HEK293 (cell line): ENCODE measurements around the gene NDUFV1.
"Not testable (repeated sequence)": the region's sequence is repeated elsewhere in the genome, so short reads cannot be mapped to it uniquely, and the experiment has no call there.

ENCODE experiments used
- CTCF ChIA-PET: fragments of 350-600 bp; formaldehyde crosslinking; extraction: SDS; loops from one replicate; lab custom pipeline; 2021; ENCODE audit warnings: antibody characterized with exemption; lab: Yijun Ruan, JAX
- POLR2A ChIA-PET: fragments of 300-600 bp; formaldehyde crosslinking; extraction: SDS; loops from one replicate; lab custom pipeline; 2020; ENCODE audit warnings: antibody characterized with exemption, inconsistent platforms; lab: Yijun Ruan, JAX
- H3K27ac ChIP-seq: fragments of 200-500 bp; sonication (Bioruptor generic); 2 replicates; pipeline ENCODE4 v1.5.1; 2014; ENCODE audit warnings: low read depth, low read length, control low read depth, inconsistent platforms; ENCODE audit errors: extremely low read depth
- H3K36me3 ChIP-seq, 2 experiments: fragments of 200-500 bp in 1 of 2; sonication (Bioruptor generic) in 1 of 2; 1 replicate in 1 of 2; 2 replicates in 1 of 2; pipeline ENCODE4 v1.5.1; 2014 to 2017; ENCODE audit warnings: inconsistent platforms in 2 of 2, low read length in 2 of 2; ENCODE audit not compliant: control insufficient read depth in 2 of 2, insufficient read depth in 1 of 2
- H3K4me1 ChIP-seq: fragments of 200-500 bp; sonication (Bioruptor generic); 2 replicates; pipeline ENCODE4 v1.5.1; 2014; ENCODE audit warnings: mild to moderate bottlenecking, low read length, inconsistent platforms; ENCODE audit not compliant: control insufficient read depth, insufficient read depth
- H3K4me3 ChIP-seq: 2 replicates; pipeline ENCODE4 v1.5.1; 2011; ENCODE audit warnings: low read depth, mild to moderate bottlenecking, control low read depth, low read length, moderate library complexity
- H3K9me3 ChIP-seq: fragments of 200-500 bp; sonication (Bioruptor generic); 2 replicates; pipeline ENCODE4 v1.5.1; 2014; ENCODE audit warnings: low read depth, low read length, inconsistent platforms; ENCODE audit not compliant: control insufficient read depth, insufficient read depth
- BCL11A ChIP-seq: fragments of 450-650 bp; formaldehyde crosslinking; IDR thresholded peaks from 2 replicates; pipeline ENCODE4 v1.5.1; 2016; ENCODE audit warnings: low read depth, missing biosample characterization, missing genetic modification characterization
- MYNN ChIP-seq: fragments of 450-650 bp; formaldehyde crosslinking; IDR thresholded peaks from 2 replicates; pipeline ENCODE4 v1.5.1; 2016; ENCODE audit warnings: missing biosample characterization, missing genetic modification characterization, borderline replicate concordance
- ZBTB17 ChIP-seq: fragments of 450-650 bp; formaldehyde crosslinking; IDR thresholded peaks from 2 replicates; pipeline ENCODE4 v1.5.1; 2016; ENCODE audit warnings: missing biosample characterization, missing genetic modification characterization
- ZBTB49 ChIP-seq: fragments of 450-650 bp; formaldehyde crosslinking; IDR thresholded peaks from 2 replicates; pipeline ENCODE4 v1.5.1; 2016; ENCODE audit warnings: missing biosample characterization, missing genetic modification characterization, low read depth
- ZNF155 ChIP-seq: fragments of 450-650 bp; formaldehyde crosslinking; IDR thresholded peaks from 2 replicates; pipeline ENCODE4 v1.5.1; 2016; ENCODE audit warnings: missing biosample characterization, missing genetic modification characterization
- ZNF18 ChIP-seq: fragments of 450-650 bp; formaldehyde crosslinking; IDR thresholded peaks from 2 replicates; pipeline ENCODE4 v1.5.1; 2016; ENCODE audit warnings: missing biosample characterization, missing genetic modification characterization
- ZNF26 ChIP-seq: fragments of 450-650 bp; formaldehyde crosslinking; IDR thresholded peaks from 2 replicates; pipeline ENCODE4 v1.5.1; 2016; ENCODE audit warnings: missing biosample characterization, missing genetic modification characterization
- ZNF362 ChIP-seq: fragments of 450-650 bp; formaldehyde crosslinking; IDR thresholded peaks from 2 replicates; pipeline ENCODE4 v1.5.1; 2016; ENCODE audit warnings: missing biosample characterization, missing genetic modification characterization
- ZNF391 ChIP-seq: fragments of 450-650 bp; formaldehyde crosslinking; IDR thresholded peaks from 2 replicates; pipeline ENCODE4 v1.5.1; 2016; ENCODE audit warnings: low read depth, missing biosample characterization, missing genetic modification characterization, borderline replicate concordance
- ZNF544 ChIP-seq: fragments of 450-650 bp; formaldehyde crosslinking; IDR thresholded peaks from 2 replicates; pipeline ENCODE4 v1.5.0; 2017; ENCODE audit warnings: missing biosample characterization, missing genetic modification characterization
- ZNF585B ChIP-seq: fragments of 450-650 bp; formaldehyde crosslinking; IDR thresholded peaks from 2 replicates; pipeline ENCODE4 v1.5.1; 2016; ENCODE audit warnings: missing biosample characterization, missing genetic modification characterization
- ZNF747 ChIP-seq: fragments of 450-650 bp; formaldehyde crosslinking; IDR thresholded peaks from 2 replicates; pipeline ENCODE4 v1.5.1; 2016; ENCODE audit warnings: missing biosample characterization, missing genetic modification characterization

NDUFV1 gene

GRCh38 chr11:67617243-67617953 is 10.7 kb downstream of the NDUFV1 start:
- Histone ChIP-seq H3K27ac (no peak overlapping the region), H3K36me3 (peaks cover 0 to 12% of the 10 kb centered on the region in 2 experiments; a peak in 1 of 3 replicates)
- POLR2A ChIA-PET: interaction anchor here (0.6 to 1.1 kb wide), 2 partner anchors 12 to 17 kb away, joined by 3 to 5 read pairs; partner anchors contain the start of gene NUDT8
- no peak for TF ChIP-seq ZBTB49 (tag by site-specific recombination)
- TF ChIP-seq ZNF26: no peak
- no peak for TF ChIP-seq MYNN (tag by site-specific recombination)
- no peak for TF ChIP-seq ZNF747 (tag by site-specific recombination)
- TF ChIP-seq ZNF391 (tag by site-specific recombination): no peak
- no peak for TF ChIP-seq ZNF362 (tag by site-specific recombination)
- no peak for TF ChIP-seq ZNF155 (tag by site-specific recombination)
- no peak for TF ChIP-seq BCL11A
- no peak for TF ChIP-seq ZNF544 (tag by site-specific recombination)
- no peak for TF ChIP-seq ZBTB17
- TF ChIP-seq ZNF585B: no peak
- no peak for TF ChIP-seq ZNF18 (tag by site-specific recombination)
- TF ChIP-seq, all 188 proteins: peak for 0
- H3K4me1 ChIP-seq: no peaks in the 10 kb centered on the region
- no peaks in the 10 kb centered on the region for H3K9me3 ChIP-seq
- CTCF ChIA-PET: interaction anchor here (0.6 to 5.7 kb wide), 6 partner anchors 9 to 139 kb away, joined by 3 to 53 read pairs (median 3); partner anchors contain the start of genes GSTP1 and NUDT8
- no peak overlapping the region for H3K4me3 ChIP-seq

- CTCF ChIA-PET: interaction anchor here (0.6 to 2.4 kb wide), 3 partner anchors 10 to 862 kb away, joined by 3 to 10 read pairs (median 3); partner anchors contain the start of genes GSTP1 and NUDT8
- POLR2A ChIA-PET, H3K27ac ChIP-seq, H3K4me1 ChIP-seq, H3K9me3 ChIP-seq, H3K4me3 ChIP-seq, H3K36me3 ChIP-seq: not testable (repeated sequence)
Measured at GRCh38 chr11:67618901-67619659, 12.3 kb downstream of the NDUFV1 start.

- POLR2A ChIA-PET, H3K36me3 ChIP-seq, H3K9me3 ChIP-seq, H3K4me3 ChIP-seq, H3K4me1 ChIP-seq, H3K27ac ChIP-seq: not testable (repeated sequence)
- CTCF ChIA-PET: interaction anchor here (0.6 to 2.4 kb wide), 4 partner anchors 9 to 863 kb away, joined by 3 to 10 read pairs (median 4); partner anchors contain the start of genes GSTP1 and NUDT8
Measured at GRCh38 chr11:67619683-67620618, 13.2 kb downstream of the NDUFV1 start.

- H3K4me3 ChIP-seq, H3K36me3 ChIP-seq, H3K27ac ChIP-seq, H3K9me3 ChIP-seq, POLR2A ChIA-PET, H3K4me1 ChIP-seq: not testable (repeated sequence)
- CTCF ChIA-PET: interaction anchor here (2.4 kb wide), 1 partner anchor 8 kb away, joined by 10 read pairs; the partner anchor contains the start of gene NUDT8
Measured at GRCh38 chr11:67620621-67621020, 13.9 kb downstream of the NDUFV1 start.

GRCh38 chr11:67621928-67622327 is 15.2 kb downstream of the NDUFV1 start:
- POLR2A ChIA-PET, H3K27ac ChIP-seq, H3K36me3 ChIP-seq, CTCF ChIA-PET, H3K4me1 ChIP-seq, H3K4me3 ChIP-seq, H3K9me3 ChIP-seq: not testable (repeated sequence)
